OCI-LY3 (cell line): ENCODE measurements around the gene MAGI1.
"Not testable (repeated sequence)": the region's sequence is repeated elsewhere in the genome, so short reads cannot be mapped to it uniquely, and the experiment has no call there.

Source experiments
- H2AFZ ChIP-seq: fragments of 200-600, 300-600 bp; shearing (Covaris generic); 2 replicates; pipeline ENCODE4 v1.6.0; 2014; ENCODE audit warnings: antibody characterized with exemption, low read depth, low read length
- H3K27ac ChIP-seq: fragments of 200-600, 300-600 bp; sonication (generic); 2 replicates; pipeline ENCODE4 v1.5.1; 2014; ENCODE audit warnings: mild to moderate bottlenecking, low read length, moderate library complexity, mixed read lengths
- H3K27me3 ChIP-seq: fragments of 200-600, 300-600 bp; sonication (generic); 2 replicates; pipeline ENCODE4 v1.6.1; 2014; ENCODE audit warnings: low read depth, low read length, mixed read lengths
- H3K36me3 ChIP-seq: fragments of 200-600, 300-600 bp; sonication (generic); replicated peaks from 2 replicates; pipeline ENCODE3; 2014; ENCODE audit warnings: low read depth, low read length, mixed read lengths
- H3K4me1 ChIP-seq: fragments of 300-600, 200-600 bp; sonication (generic); 2 replicates; pipeline ENCODE4 v1.6.1; 2014; ENCODE audit warnings: low read length, mixed read lengths
- H3K4me2 ChIP-seq: fragments of 200-600, 300-600 bp; sonication (generic); 2 replicates; pipeline ENCODE4 v1.6.1; 2014; ENCODE audit warnings: low read length, mixed read lengths
- H3K4me3 ChIP-seq: fragments of 300-600, 200-600 bp; sonication (generic); 2 replicates; pipeline ENCODE4 v1.5.1; 2014; ENCODE audit warnings: antibody characterized with exemption, mild to moderate bottlenecking, low read length, moderate library complexity
- H3K79me2 ChIP-seq: fragments of 300-600, 200-600 bp; shearing (Covaris generic); 2 replicates; pipeline ENCODE4 v1.6.1; 2014; ENCODE audit warnings: mild to moderate bottlenecking, low read length, mixed read lengths
- H3K9ac ChIP-seq: fragments of 300-600, 200-600 bp; shearing (Covaris generic); 2 replicates; pipeline ENCODE4 v1.6.0; 2014; ENCODE audit warnings: mild to moderate bottlenecking, low read length, moderate library complexity
- H3K9me3 ChIP-seq: fragments of 200-600, 300-600 bp; shearing (Covaris generic); 2 replicates; pipeline ENCODE4 v1.6.1; 2014; ENCODE audit warnings: low read length, mixed read lengths; ENCODE audit not compliant: insufficient read depth
- H4K20me1 ChIP-seq: fragments of 200-600, 300-600 bp; sonication (generic); 2 replicates; pipeline ENCODE4 v1.6.1; 2016; ENCODE audit warnings: low read length, mixed read lengths; ENCODE audit not compliant: insufficient read depth
- EZH2phosphoT487 ChIP-seq: fragments of 200-600 bp; shearing (Covaris generic); IDR thresholded peaks from 2 replicates; pipeline ENCODE4 v1.6.1; 2018; ENCODE audit warnings: antibody characterized with exemption, mixed run types, low read depth
- TF ChIP-seq, protein P1 (sequence below): fragments of 200-600, 300-600 bp; sonication (generic); IDR thresholded peaks from 2 replicates; pipeline ENCODE4 v1.5.1; 2014; ENCODE audit warnings: antibody characterized with exemption, low read length, low read depth

Gene MAGI1

DNA sequence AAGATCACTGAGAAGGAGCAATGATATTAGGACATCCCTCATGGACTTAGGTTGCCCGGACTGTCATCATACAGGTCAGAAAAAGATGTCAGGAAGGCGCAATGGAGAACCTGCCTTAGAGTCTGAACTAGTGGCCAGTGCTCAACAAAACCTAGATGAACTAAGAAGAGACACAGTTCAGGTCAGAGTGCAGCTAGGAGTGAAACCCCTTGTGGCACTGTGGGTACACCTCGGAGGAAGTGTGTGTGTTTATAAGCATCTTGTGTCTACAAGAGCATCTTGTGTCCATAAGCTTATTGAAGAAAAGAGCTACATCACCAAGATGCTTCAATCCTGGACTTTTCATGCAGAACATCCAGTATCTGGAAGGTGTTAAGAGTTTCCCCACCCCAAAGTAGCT lies 315.7 kb downstream of the MAGI1 start:
- Histone ChIP-seq H3K9ac (no peak overlapping the region), H4K20me1 (no peaks in the 10 kb centered on the region), H3K4me3 (no peak overlapping the region), H3K9me3 (no peaks in the 10 kb centered on the region), H3K27me3 (peaks cover 12% of the 10 kb centered on the region), H3K27ac (no peak overlapping the region), H3K36me3 (no peaks in the 10 kb centered on the region), H3K4me2 (no peak overlapping the region), H3K79me2 (no peaks in the 10 kb centered on the region), H3K4me1 (no peaks in the 10 kb centered on the region), H2AFZ (no peak overlapping the region)
- no peak for TF ChIP-seq EZH2phosphoT487
- TF ChIP-seq, protein P1, sequence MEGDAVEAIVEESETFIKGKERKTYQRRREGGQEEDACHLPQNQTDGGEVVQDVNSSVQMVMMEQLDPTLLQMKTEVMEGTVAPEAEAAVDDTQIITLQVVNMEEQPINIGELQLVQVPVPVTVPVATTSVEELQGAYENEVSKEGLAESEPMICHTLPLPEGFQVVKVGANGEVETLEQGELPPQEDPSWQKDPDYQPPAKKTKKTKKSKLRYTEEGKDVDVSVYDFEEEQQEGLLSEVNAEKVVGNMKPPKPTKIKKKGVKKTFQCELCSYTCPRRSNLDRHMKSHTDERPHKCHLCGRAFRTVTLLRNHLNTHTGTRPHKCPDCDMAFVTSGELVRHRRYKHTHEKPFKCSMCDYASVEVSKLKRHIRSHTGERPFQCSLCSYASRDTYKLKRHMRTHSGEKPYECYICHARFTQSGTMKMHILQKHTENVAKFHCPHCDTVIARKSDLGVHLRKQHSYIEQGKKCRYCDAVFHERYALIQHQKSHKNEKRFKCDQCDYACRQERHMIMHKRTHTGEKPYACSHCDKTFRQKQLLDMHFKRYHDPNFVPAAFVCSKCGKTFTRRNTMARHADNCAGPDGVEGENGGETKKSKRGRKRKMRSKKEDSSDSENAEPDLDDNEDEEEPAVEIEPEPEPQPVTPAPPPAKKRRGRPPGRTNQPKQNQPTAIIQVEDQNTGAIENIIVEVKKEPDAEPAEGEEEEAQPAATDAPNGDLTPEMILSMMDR, result no peak

DNA sequence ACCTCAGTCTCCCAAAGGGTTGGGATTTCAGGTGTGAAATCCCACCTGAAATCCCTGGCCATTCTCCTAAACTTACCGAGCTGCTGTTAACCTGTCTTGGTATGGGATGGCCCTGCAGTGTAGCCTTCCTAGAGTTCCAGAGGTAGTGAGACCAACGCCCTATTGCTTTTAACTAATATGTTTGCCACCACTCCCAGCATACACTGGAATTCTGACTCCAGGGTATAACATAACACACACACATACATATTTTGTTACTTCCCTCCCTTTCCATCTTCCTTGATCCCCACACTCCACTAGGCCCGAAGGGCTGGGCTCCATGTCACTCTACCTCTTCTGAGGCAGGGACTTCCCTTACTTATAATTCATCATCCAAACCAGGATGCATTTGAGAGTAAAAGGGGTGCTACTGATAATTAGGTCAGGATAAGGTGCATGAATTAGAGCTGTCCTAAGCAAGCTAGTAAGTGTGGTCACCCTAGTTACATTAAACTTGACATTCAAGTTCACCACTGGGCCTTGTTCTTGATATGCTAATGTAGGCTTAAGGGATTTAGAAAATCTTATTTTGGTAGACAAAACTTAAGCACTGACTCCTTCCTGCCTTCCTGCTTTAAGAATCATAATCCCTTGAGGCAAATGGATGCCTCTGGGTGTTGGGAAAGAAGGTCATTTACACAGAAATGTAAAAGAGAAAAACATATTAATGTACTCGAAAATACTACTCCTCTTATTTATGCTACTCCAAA lies 317.6 kb downstream of the MAGI1 start:
- H3K9ac ChIP-seq, result no peak overlapping the region
- H3K4me2 ChIP-seq, result no peak overlapping the region
- no peak overlapping the region for H3K4me3 ChIP-seq
- H3K9me3 ChIP-seq, result no peaks in the 10 kb centered on the region
- H2AFZ ChIP-seq, result no peak overlapping the region
- no peaks in the 10 kb centered on the region for H3K36me3 ChIP-seq
- no peaks in the 10 kb centered on the region for H4K20me1 ChIP-seq
- no peaks in the 10 kb centered on the region for H3K79me2 ChIP-seq
- H3K27me3 ChIP-seq, result peaks cover 26% of the 10 kb centered on the region
- H3K27ac ChIP-seq, result no peak overlapping the region
- H3K4me1 ChIP-seq, result no peaks in the 10 kb centered on the region
- no peak for TF ChIP-seq EZH2phosphoT487
- TF ChIP-seq, protein P1, result no peak

DNA sequence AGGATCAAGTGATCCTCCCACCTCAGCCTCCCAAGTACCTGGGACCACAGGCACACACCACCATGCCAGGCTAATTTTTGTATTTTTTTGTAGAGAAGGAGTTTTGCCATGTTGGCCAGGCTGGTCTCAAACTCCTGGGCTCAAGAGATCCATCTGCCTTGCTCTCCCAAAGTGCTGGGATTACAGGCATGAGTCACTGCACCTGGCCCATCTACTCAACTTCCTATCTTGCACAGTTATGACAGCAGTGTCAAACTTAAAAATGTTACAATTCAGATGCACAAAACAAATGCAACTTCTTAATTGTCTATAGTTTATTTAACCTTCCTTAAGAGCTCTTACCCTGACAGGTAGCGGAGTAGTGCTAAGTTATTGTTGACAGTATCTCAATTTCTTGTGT lies 319.1 kb downstream of the MAGI1 start:
- H3K4me2 ChIP-seq, H3K79me2 ChIP-seq, H3K9ac ChIP-seq, H3K27ac ChIP-seq, H4K20me1 ChIP-seq, H3K4me1 ChIP-seq, H3K4me3 ChIP-seq, H3K9me3 ChIP-seq, H3K36me3 ChIP-seq, H2AFZ ChIP-seq: not testable (repeated sequence)
- H3K27me3 ChIP-seq, result peaks cover 24% of the 10 kb centered on the region

DNA sequence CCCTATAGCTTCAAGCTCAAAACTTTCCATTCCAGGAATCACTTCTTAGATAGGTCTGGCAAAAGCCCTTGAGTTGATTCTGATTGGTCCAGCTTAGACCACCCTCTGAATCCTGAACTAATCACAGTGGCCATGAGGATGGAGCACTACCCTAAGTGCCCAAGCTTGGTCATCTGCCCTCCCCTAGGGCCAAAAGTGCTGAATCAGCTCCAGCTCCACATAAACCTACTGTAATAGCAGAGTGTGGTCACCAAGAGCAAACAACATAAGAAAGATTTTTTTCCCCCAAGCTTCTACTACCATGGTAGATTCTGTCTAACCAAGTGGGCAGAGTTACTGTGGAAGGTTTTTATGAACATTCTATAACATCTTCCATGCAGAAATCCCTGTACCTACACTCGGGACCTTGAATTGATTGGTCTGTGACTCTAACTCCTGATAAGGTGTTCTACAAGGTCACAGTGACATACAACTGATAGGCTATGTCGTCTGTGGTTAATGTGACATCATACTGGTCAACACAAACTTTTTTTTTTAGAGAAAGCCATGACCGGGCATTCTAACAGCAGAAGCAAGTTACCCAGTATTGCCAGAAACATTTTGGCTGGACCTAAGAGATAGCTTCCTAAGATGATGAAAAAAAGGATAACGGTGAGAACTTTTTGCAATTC lies 320.9 kb downstream of the MAGI1 start:
- Histone ChIP-seq H3K27me3 (peaks cover 20% of the 10 kb centered on the region; the same call in 1 of the 2 replicates), H4K20me1 (no peaks in the 10 kb centered on the region), H3K4me1 (no peaks in the 10 kb centered on the region), H2AFZ (no peak overlapping the region), H3K79me2 (no peaks in the 10 kb centered on the region), H3K4me2 (no peak overlapping the region), H3K36me3 (no peaks in the 10 kb centered on the region), H3K27ac (no peak overlapping the region), H3K4me3 (no peak overlapping the region), H3K9me3 (no peaks in the 10 kb centered on the region), H3K9ac (no peak overlapping the region)
- TF ChIP-seq EZH2phosphoT487, result no peak
- TF ChIP-seq, protein P1, result no peak
